RPMI7951 (cell line): ENCODE measurements around the gene DIPK1B. TPM values are rescaled to one million over a fixed set of nuclear protein-coding genes. Genes with fewer than 3 reads are reported as not detected.

Experiments used
- DNase-seq: peaks from one replicate; pipeline ENCODE4 v3.0.0-alpha.2; 2012; ENCODE audit warnings: low read depth
- total RNA-seq: library from RNA; depleted of rRNA; stranded (reverse); fragments of >200 nt; shearing (Covaris generic); gene quantifications from 2 replicates; pipeline ENCODE4 v1.2.3, GENCODE V29; 2014

DIPK1B gene
- total RNA-seq, 1 experiment from 2014 or later: not detected

DNA sequence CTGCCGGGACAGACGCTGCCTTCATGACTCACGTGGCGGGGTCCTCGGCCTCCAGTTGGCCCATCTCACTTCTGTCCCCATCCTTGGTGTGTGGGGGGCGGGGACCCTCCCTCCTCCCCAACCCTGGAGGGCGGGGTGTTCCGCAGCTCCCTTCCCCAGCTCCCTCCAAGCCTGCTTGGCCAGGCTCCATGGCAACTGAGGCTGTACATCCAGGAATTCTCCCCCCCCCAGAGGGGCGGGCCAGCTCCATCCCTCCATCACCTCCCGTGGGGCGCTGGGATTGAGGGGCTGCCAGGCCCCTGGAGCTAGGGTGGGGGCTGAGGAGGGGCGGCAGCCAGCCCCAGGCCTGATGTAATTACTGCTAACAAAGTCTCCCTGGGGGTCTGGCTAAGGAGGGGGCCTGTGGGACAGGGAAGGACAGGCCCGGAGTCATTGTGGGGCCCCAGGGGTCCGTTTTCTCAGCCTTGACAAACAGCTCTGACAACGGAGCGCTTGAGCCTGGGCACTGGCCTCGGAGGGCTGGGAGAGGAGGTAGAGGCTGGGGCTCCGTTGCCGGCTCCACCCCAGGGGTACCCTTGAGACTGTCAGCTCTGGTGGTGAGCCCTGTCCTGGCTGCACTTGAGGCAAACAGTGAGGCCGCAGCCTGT, 8.0 kb downstream of the DIPK1B start:
- DNase-seq: no peak

DNA sequence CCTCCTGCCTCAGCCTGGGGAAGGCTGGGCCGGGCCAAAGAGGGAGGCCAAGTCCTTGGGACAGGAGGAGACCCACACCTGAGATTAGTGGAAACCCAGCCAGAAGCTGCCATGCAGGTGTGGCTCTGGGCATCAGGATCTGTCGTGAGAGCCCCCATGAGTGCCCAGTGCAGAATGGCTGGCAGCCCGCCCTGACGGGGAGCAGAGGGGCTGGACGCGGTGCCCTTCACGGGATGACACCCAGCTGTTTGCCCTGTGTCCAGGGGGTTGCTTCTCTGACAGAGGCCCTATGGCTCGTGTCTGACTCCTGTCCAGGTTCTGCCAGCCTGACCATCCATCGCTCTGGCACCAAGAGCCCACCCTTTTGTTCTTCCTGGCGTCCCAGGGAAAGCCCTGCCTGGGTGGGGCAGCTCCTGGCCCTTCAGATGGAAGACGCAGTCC, 8.5 kb downstream of the DIPK1B start:
- no peak for DNase-seq

DNA sequence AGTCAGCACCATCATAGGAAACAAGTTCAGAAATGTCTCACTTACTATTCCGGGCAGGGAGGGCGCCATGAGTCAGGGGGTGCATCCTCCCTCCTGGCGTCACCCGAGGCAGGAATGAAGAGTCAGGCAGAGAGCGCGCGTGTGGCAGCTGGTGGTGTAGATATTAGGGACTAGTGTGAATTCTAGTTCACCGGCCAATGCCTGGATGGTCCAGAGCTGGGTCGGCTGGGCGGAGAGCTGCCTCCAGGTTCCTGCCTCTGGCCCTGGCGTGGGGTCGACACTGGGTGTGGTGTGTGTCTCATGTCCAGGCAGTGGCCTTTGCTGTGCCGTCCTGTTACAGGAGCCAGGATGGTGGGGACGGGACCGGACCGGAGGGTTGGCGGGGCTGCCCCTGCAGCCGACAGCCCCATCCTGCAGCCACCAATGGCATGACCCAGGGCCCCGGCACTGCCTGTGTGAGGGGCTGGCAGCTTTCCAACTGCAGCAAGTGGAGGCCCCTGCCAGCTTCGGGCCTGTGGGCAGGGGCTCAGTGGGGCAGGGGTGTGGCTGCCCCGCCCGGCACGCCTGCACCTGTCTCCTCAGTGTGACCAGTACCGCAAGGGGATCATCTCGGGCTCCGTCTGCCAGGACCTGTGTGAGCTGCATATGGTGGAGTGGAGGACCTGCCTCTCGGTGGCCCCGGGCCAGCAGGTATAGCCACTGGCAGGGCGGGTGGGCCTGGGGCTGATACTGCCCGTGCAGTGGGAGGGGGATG, 9.1 kb downstream of the DIPK1B start:
- DNase-seq: no peak

DNA sequence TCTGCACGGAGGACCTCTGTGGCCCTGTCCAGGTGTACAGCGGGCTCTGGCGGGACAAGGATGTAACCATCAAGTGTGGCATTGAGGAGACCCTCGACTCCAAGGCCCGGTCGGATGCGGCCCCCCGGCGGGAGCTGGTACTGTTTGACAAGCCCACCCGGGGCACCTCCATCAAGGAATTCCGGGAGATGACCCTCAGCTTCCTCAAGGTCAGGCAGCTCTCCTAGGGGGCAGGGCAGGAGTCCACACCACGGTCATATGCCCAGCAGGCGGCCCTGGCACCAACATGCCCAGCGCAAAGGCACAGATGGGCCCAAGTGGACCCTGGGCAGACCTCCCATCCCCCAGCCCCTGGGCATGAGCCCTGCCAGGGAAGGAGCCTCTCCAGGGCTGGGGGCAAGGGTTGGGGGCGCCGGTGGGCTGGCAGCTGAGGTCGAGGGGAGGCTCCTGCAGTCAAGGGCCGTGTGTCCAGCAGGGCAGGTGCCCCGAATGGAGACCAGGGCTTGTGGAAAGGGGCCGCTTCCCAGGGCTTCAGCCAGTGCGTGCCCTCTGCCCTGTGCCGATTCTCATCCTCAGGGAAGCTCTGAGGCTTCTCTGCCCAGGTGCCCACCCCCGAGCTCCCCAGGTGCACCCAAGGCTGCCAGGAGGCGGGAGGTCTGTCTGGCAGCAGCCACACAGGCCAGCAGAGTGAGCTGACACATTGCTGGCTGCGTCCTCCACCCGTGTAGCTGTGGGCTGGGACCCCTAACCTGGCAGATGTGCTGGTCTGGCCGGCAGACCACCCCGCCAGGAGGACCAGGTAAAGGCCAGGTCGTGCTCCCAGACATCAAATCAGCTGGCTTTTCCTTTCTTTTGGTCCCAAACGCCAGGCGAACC, 10.0 kb downstream of the DIPK1B start:
- DNase-seq: no peak

DNA sequence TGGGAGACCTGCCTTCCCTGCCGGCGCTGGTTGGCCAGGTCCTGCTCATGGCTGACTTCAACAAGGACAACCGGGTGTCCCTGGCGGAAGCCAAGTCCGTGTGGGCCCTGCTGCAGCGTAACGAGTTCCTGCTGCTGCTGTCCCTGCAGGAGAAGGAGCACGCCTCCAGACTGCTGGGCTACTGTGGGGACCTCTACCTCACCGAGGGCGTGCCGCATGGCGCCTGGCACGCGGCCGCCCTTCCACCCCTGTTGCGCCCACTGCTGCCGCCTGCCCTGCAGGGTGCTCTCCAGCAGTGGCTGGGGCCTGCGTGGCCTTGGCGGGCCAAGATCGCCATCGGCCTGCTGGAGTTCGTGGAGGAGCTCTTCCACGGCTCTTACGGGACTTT, 10.6 kb downstream of the DIPK1B start:
- no peak for DNase-seq

DNA sequence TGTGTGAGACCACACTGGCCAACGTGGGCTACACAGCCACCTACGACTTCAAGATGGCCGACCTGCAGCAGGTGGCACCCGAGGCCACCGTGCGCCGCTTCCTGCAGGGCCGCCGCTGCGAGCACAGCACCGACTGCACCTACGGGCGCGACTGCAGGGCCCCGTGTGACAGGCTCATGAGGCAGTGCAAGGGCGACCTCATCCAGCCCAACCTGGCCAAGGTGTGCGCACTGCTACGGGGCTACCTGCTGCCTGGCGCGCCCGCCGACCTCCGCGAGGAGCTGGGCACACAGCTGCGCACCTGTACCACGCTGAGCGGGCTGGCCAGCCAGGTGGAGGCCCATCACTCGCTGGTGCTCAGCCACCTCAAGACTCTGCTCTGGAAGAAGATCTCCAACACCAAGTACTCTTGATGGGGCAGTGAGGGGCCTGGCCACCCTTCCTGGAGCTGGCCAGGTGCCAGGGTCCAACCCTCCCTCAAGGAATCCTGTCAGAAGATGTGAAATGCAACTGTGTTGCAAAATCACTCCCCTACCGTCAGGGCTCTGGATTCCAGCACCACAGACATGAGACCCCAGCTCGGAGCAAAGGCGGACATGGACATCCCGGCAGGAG, 11.1 kb downstream of the DIPK1B start:
- DNase-seq: no peak

DNA sequence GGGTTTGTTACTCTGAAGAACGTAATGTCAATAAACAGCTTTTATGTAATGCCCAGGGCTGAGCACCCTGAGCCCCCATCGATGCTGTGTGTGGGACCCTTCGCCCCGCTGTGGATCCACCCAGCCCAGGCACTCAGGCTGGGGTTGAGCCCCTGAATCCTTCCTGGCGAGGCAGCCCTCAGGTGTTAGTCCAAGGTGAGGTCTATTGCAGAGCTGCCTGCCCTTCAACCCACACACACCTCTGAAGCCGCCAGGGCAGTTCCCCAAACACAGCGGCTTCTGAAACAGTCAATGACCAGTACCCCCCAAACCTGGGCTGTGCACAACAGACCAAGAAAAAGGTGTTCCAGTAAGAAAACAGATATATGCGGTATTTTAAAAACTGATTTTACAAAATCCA, 11.6 kb downstream of the DIPK1B start:
- DNase-seq: no peak

DNA sequence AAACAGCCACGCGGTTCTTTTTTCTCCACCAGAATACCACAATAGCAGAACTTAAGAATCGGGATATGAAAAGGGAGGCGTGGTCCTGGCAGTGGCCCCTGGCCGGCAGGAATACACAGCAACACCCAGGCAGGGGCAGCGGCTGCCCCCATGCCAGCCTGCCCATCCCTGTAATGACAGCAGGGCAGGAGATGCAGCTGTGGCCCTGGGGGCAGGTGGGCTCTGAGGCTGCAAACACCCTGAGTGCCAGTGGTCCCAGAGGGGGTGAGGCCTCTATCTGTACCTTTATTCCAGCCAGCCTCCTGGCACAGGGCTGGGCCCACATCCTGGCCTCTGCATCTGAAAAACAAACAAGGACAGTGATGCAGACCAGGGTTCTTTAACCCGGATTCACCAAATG, 12.4 kb downstream of the DIPK1B start:
- DNase-seq: no peak

DNA sequence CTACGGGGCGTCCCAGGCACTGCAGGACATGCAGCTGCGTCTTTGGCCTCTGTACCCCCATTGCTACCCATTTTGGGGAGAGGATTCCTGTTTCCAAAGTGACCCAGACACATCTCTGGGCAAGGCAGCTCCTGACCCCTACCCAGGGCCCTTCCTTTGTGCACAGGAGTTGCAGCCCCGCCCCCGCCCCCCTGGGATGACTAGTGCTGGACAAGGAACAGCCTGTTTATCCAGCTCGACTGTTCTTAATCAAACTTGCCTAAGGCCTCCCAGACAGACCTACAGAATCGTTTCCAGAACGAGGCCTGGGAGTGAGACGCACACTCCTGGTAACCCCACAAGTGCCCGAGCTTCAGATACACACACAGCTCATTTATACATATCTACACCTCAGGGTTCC, 13.2 kb downstream of the DIPK1B start:
- DNase-seq: no peak

DNA sequence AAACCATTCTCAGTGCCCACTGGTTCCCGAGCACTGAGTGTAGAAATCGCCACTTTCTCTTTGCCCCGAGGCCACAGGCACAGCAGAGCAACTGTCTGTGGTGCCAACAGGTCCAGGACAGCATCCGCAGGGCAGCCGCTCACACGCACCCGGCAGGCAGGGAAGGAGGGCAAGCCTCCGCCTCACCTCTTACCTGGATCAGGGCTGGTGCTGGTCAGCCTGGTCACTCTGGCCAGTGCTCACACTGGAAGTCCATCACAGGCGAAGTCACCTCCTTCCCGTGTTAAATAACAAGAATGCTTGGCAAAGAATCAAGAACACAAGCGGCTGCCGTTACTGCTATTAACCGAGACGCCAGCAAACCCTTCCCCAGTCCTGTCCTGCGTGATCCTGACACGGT, 13.7 kb downstream of the DIPK1B start:
- no peak for DNase-seq

DNA sequence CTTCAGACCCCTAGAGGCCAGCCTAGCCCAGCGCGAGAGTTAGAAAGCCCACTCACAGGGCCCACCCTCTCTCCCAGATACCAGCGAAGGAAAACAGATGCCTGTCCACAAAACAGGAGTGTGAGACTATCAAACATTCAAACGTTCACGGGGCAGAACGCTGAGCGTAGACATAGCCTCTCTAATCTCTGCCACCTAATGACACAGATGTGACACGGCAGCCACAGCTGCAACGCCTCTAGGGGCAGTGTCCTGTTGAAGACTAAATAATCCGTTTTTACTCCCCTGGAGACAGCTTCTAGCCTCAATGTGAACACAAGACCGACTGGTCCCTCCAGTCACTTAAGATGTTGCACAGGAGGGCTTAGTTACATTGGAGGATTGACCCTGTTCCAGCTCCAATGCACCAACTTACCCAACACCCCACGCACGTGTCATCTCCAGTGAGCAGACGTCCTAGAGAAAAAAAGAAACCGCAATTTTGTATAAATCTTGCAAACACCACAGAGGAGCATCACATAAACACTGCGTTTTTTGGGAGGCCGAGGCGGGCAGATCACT, 14.3 kb downstream of the DIPK1B start:
- DNase-seq: peak; percentile 50

DNA sequence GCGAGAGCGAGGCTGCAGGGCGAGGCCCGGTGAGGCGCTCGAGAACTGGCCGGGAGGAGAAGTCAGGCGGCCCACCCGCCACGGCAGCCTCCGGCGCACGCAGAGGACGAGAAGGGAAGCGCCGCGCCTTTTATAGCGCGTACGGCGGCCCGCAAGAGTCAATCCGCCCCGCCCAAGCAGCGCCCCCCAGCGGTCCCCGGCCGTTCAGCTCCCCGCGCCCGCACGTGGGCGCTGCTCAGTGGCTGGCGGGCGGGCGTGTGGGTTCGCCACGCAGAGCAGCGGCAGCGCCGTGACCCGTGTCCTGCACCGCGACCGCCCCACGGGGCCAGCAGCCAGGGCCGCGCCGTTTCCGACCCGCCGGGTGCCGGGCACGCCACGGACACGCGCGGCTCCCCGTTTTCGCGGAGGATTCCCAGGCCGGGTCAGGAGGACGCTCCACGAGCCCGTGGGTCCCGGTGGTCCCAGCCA, 15.7 kb downstream of the DIPK1B start:
- peak; percentile 83 for DNase-seq

DNA sequence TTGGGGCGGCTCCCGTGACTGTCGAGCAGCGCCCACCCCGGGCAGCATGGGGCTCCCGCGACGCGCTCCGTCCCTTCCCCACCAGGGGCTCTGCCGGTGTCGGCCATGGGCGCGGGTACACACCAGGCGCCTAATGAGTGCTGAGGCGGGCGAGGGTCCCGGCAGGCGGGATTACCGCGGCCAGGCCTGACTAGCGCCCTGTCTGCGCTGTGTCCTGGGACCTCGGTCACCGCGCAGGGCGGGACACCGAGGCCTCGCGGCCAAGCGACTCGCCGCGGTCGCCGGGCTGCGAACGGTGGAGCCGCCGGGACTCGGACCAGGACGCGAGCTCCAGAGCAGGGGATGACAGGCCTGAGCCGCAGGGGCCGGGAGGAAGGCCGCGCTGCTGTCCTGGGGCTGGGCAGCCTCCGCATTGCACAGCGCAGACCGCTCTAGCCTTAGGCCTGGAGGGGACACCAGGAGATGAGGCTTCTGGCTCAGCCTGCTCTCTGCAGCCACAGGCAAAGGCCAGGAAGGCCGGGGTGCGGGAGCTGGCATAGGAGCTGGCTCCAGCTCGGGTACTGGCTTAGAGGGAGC, 16.3 kb downstream of the DIPK1B start:
- DNase-seq: peak; percentile 52

DNA sequence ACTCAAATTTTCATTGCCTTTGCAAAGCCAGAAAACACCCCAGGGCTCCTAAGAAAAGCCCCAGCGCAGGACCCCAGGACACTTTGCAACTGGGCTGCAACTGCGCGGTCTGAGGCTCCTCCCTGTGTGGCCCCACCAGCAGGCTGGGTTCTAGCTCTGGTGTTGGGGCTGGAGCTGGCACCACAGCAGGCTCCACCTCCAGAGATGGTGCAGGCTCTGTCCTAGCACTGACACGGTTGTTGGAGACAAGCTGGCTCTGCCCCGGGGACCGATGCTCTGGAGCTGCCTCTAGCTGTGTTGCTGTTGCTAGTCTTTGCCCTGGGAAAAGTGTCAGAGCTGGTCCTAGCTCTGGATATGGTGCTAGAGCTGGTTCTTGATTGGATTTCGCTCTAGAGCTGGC, 16.8 kb downstream of the DIPK1B start:
- no peak for DNase-seq

DNA sequence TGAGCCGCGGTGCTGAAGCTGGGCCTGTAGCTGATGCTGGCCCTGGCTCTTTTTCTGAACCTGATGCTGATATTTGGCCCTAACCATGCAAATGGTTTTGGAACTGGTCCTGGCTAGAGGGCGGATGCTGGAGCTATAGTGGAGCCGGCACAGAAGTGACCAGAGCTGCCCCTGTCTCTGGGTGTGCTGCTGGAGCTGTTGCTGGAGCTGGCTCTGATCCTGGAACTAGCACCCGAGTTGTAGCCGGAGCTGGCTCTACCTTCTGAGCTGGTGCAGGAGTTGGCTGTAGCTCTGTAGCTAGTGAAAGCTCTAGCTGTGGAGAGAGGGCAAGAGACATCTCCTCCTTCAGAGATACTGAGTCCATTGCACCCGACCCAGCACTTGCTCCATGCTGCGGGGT, 17.6 kb downstream of the DIPK1B start:
- DNase-seq: no peak

DNA sequence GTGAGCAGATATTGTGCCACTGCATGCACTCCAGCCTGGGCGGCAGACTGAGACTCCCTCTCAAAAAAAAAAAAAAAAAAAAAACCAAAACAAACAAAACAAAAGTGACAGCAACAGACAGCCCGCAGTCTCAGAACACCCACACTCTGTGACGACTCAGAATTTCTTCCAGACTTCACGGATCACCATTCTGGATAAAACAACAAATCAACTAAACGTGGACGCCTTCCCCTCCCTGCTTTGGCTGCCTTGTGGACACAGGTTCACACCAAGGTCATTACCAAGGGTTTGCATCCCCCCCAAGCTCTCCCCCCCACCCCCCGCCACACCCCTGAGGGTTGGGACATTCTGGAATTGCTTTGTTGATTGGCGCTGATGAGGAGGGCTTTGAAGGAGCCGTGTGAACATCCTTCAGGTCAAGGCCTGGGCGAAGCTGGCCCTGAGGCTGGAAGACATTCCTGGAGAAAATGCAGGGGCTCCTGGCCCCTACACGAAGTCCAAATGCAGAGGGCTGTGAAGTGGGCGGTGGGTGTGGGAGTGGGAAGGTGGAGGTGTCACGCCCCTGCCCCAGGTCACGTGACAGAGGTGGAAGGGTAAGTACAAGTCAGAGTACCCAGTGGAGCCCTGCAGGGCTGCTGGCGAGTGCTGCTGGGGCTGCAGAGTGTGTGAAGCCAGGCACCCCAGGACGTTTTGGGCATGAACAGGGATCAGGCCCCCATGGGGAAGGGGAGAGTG, 20.2 kb downstream of the DIPK1B start:
- DNase-seq: no peak

DNA sequence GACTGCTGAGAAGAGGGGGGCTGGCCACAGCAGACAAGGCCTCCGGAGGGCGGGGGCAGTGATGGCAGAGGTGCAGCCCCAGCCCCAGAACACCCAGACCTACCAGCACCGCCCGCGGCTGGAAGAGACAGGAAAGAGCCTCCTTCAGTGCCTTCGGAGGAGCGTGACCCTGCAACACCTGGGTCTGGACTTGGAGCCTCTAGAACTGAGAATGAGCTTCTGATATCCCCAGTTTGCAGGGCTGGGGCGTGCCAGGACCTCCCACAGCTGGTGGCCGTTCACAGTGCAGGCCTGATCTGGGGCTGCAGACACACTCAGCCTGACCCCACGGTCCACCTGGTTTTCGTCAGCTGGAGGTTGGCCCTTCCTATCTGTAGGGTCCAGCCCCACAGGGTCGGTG, 21.2 kb downstream of the DIPK1B start:
- no peak for DNase-seq

DNA sequence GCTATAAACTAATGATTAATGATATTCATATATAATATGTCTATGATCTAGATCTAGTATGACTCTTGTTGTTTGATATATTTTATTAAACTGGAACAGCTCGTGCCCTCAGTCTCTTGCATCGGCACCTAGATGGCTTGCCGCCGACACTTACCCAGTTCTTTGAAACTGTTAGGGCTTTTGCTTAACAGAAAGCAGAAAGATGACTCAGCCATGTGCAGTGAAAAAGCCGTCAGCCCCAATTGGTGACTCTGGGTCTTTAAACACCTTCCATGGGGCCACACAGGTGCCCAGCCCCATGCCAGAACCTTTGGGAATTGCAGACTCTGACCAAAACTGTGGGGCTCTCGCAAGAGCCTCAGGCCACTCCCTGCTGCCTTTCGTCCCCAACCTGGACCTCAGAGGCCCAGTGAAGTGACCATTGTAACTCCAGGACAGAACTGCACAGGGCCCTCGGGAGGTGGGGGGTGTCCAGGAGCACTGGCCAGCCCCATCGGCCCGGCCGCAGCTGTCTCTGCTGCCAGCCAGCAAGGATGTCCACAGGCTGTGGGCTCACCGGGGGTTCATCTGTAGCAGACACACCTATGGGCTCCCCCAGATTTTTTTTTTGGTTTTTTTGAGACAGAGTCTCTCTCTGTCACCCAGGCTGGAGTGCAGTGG, 22.6 kb downstream of the DIPK1B start:
- DNase-seq: no peak

DNA sequence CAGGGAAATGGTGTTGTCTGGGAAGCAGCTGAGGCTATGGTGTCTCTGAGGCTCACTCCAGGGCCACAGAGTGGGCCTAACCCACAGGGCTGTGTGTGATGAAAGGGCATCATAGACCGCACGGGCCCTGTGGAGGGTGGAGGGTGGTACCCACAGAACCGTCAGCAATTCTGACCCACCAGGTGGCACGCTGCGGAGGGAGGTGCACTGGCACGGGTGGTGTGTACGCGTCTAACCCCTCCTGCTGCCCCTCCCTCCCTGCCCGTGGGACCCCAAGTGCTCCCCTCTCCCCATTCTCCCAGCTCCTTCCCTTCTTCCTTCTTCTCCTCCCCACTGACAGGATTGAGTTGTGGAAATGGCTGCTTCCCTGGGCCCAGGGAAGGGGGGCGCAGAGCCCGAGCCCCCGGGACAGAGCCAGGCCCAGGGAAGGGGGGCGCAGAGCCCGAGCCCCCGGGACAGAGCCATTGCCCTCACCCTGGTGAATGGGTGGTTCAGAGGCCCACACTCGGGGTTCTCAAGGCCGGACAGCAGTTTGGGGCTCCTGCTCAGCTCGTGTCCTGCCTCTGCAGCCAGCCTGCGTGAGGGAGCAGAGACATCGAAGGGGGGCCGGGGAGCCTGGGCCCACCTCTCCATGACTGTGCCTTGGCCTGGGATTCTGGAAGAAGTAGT, 23.6 kb downstream of the DIPK1B start:
- no peak for DNase-seq

DNA sequence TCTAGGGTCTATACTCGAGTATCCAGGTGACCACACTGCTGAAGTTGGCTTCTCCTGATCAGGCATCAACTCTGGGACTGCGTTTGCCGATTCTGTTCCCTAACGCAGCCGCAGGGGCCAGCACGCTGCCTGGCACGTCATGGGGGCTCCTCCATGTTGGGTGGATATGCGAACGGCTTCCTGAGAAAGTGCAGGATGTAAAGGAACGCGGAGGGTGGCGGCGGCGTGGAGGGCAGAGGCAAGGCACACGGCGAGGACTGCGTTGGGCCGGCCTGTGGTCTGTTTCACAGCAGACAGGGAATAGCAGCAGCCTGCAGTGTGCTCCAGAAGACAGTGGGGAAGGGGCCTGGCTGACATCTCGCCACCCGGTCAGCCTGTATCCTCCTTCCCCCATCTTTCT, 26.6 kb downstream of the DIPK1B start:
- no peak for DNase-seq
